Activated effector memory CD4-positive, alpha-beta T cell treated with anti-CD3 and anti-CD28 coated beads, Interleukin-2, amount 50 U/mL, for 16 hours (primary cell): ENCODE results near the gene MAST4.

Source experiments
- DNase-seq: peaks from one replicate; pipeline ENCODE4 v3.0.0-alpha.2; 2020

Gene MAST4

GRCh38 chr5:66595756-66596635 lies at the start of gene MAST4:
TSS of gene MAST4 (plus strand) at chr5:66596393. CDS start at chr5:66596656, 263 bp downstream.
- DNase-seq: peak; percentile 74

GRCh38 chr5:66546541-66546940 lies 49.7 kb upstream of the MAST4 start:
- no peak for DNase-seq

- no peak for DNase-seq
Measured at GRCh38 chr5:66551338-66551737, 44.9 kb upstream of the MAST4 start.

GRCh38 chr5:66551945-66552344 lies 44.2 kb upstream of the MAST4 start:
- no peak for DNase-seq

- DNase-seq: no peak
Measured at GRCh38 chr5:66553368-66553912, 42.8 kb upstream of the MAST4 start.

GRCh38 chr5:66553916-66554575 lies 42.1 kb upstream of the MAST4 start:
- DNase-seq: no peak

- DNase-seq: no peak
Measured at GRCh38 chr5:66554884-66555283, 41.3 kb upstream of the MAST4 start.

- no peak for DNase-seq
Measured at GRCh38 chr5:66558560-66558959, 37.6 kb upstream of the MAST4 start.

- DNase-seq: no peak
Measured at GRCh38 chr5:66560371-66560770, 35.8 kb upstream of the MAST4 start.

- DNase-seq: no peak
Measured at GRCh38 chr5:66561256-66561990, 34.8 kb upstream of the MAST4 start.

GRCh38 chr5:66565878-66566277 lies 30.3 kb upstream of the MAST4 start:
- DNase-seq: no peak

GRCh38 chr5:66567474-66567873 lies 28.7 kb upstream of the MAST4 start:
- no peak for DNase-seq

GRCh38 chr5:66570201-66570600 lies 26.0 kb upstream of the MAST4 start:
- DNase-seq: no peak

- DNase-seq: no peak
Measured at GRCh38 chr5:66573733-66574132, 22.5 kb upstream of the MAST4 start.

GRCh38 chr5:66582499-66583165 lies 13.6 kb upstream of the MAST4 start:
- no peak for DNase-seq

- no peak for DNase-seq
Measured at GRCh38 chr5:66585291-66585690, 10.9 kb upstream of the MAST4 start.

GRCh38 chr5:66587771-66588170 lies 8.4 kb upstream of the MAST4 start:
- no peak for DNase-seq

GRCh38 chr5:66596636-66597182 lies 516 bp downstream of the MAST4 start:
- DNase-seq: no peak

GRCh38 chr5:66597183-66597757 lies 1.1 kb downstream of the MAST4 start:
- no peak for DNase-seq

- no peak for DNase-seq
Measured at GRCh38 chr5:66602621-66603020, 6.4 kb downstream of the MAST4 start.

- no peak for DNase-seq
Measured at GRCh38 chr5:66603164-66603563, 7.0 kb downstream of the MAST4 start.

GRCh38 chr5:66603881-66604280 lies 7.7 kb downstream of the MAST4 start:
- DNase-seq: no peak
